ENCODE results near the gene KIAA0232. TPM values are rescaled to one million over a fixed set of nuclear protein-coding genes. Genes with fewer than 3 reads are reported as not detected.
"Not testable (repeated sequence)": the region's sequence is repeated elsewhere in the genome, so short reads cannot be mapped to it uniquely, and the experiment has no call there.

The KIAA0232 gene
- polyA plus RNA-seq, 6 donors from 2014 or later = 5.8 to 14.6 (median 8.3) TPM; not detected in 1

DNA sequence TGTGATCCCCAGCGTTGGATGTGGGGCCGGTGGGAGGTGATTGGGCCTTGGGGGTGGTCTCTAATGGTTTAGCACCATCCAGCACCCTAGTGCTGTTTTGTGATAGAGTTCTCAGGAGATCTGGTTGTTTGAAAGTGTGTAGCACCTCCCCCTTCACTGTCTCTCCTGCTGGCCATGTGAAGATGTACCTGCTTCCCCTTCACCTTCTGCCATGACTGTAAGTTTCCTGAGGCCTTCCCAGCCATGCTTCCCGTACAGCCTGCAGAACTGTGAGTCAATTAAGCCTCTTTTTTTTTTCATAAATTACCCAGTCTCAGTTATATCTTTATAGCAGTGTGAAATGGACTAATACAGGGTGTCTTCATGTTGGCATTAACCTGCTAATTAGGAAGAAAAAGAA, 107.8 kb downstream of the KIAA0232 start:
- DNase-seq (no peak), ATAC-seq (ENCODE audit: low read depth in 2 of 2) (no peak)
- H3K4me3 Mint-ChIP-seq = peak overlapping the region in 1 of 8 donors; percentile 13
- H3K27me3 Mint-ChIP-seq = no peaks in the 10 kb centered on the region
- no peaks in the 10 kb centered on the region for H3K36me3 Mint-ChIP-seq
- H3K4me1 Mint-ChIP-seq = peaks cover 12 to 20% (median 12%) of the 10 kb centered on the region in 3 donors
- H3K27ac Mint-ChIP-seq = peak overlapping the region in 1 of 6 donors; percentile 44
- peaks cover 0 to 7% (median 2%) of the 10 kb centered on the region in 7 donors for H3K9me3 Mint-ChIP-seq

GRCh38 chr4:6890971-6891370, 108.4 kb downstream of the KIAA0232 start:
- peak overlapping the region in 2 of 8 donors; percentile 25 to 29 for H3K4me3 Mint-ChIP-seq
- H3K9me3 Mint-ChIP-seq; ATAC-seq (ENCODE audit: low read depth in 2 of 2); H3K27ac Mint-ChIP-seq; DNase-seq; H3K36me3 Mint-ChIP-seq; H3K27me3 Mint-ChIP-seq: not testable (repeated sequence)
- peaks cover 11 to 20% (median 12%) of the 10 kb centered on the region in 3 donors for H3K4me1 Mint-ChIP-seq

DNA sequence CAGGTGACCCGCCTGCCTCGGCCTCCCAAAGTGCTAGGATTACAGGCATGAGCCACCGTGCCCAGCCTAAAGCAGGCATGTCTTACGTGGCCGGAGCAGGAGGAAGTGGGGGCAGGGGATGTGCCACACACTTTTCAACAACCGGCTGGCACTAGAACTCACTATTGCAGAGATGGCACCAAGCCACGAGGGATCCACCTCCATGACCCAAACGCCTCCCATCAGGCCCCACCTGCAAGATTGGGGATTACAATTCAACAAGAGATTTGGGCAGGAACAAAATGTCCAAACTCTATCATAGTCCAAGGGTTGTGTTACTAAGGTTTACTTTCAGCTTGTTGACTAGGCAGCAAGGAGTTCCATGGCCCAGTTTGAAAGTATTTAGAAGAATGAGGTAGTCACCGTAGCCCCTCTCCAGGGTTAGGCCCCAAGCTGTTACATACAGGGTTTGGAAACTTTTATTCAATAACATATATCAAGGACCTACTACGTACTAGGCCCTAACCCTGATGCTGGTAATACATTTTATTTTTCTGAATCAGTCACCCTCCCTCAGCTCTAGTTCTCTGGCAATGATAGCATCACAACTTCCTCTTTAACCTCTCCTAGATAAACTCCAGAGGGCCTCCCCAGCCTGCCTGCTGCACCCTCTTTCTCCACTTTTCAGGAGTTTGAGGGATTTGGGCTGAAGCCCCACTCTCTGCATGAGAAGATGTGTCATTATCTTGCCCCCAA, 109.1 kb downstream of the KIAA0232 start:
- Mint-ChIP-seq H3K27ac (peak overlapping the region in 2 of 6 donors; percentile 76 to 91), H3K9me3 (peaks cover 0 to 7% (median 2%) of the 10 kb centered on the region in 7 donors), H3K36me3 (no peaks in the 10 kb centered on the region), H3K27me3 (no peaks in the 10 kb centered on the region), H3K4me3 (peak overlapping the region in 1 of 8 donors; percentile 15), H3K4me1 (peaks cover 11 to 20% (median 12%) of the 10 kb centered on the region in 3 donors)
- DNase-seq (no peak), ATAC-seq (ENCODE audit: low read depth in 2 of 2) (peak; percentile 37 to 52)

DNA sequence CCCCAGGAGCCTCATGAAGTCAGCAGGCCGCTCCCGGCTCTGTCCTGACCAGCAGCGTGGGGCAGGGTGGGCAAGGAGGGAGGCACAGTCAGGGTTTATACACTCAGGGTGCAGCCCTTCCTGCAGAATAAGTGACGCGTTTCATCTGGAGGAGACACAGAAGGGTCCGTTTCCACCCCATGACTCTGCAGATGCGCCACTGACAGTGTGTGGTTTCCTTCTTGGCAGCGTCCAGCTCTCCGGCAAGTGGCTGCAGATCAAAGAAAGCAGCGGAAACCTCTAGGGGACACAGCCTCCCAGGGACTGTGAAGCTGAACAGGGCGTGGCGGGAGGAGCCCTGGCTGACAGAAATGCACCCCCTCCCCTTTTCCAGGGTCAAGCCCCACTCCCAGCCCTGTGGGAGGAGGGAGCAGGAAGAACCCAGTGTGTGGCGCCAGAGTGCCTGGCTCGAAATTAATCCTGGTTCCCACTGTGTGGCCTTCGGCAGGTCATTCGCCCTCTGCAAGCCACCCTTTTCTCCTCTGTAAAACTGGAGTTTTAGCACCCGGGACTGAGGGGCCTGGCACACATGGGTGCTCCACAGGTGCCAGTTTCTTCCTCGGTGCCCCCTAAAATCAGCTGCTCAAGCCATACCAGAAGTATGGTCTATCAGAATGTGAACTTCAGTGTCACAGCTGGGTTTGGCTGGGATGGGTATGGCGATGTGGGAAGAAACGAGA, 109.8 kb downstream of the KIAA0232 start:
- H3K36me3 Mint-ChIP-seq = no peaks in the 10 kb centered on the region
- DNase-seq = no peak
- H3K4me1 Mint-ChIP-seq = peaks cover 11 to 20% (median 12%) of the 10 kb centered on the region in 3 donors
- peak overlapping the region in 2 of 6 donors; percentile 68 to 91 for H3K27ac Mint-ChIP-seq
- peaks cover 0 to 7% (median 2%) of the 10 kb centered on the region in 7 donors for H3K9me3 Mint-ChIP-seq
- peak overlapping the region in 4 of 8 donors; percentile 7 to 42 (median 12) for H3K4me3 Mint-ChIP-seq
- no peaks in the 10 kb centered on the region for H3K27me3 Mint-ChIP-seq
- peak in 1 of 2 donors; percentile 37 for ATAC-seq (ENCODE audit: low read depth in 2 of 2)

DNA sequence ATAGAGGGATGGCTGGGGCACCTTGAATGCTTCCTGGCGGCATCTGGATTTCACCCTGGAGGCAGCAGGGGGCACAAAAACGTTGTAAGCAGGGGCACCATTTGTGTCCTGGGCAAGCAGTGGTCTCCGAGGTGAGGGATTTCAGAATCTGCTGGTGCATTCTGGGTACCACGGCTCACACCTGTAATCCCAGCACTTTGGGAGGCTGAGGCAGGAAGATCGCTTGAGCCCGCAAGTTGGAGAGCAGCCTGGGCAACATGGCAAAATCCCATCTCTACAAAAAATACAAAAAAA, 110.3 kb downstream of the KIAA0232 start:
- no peak overlapping the region for H3K4me3 Mint-ChIP-seq

GRCh38 chr4:6893449-6894085, 111.0 kb downstream of the KIAA0232 start:
- no peak for DNase-seq
- Mint-ChIP-seq H3K36me3 (no peaks in the 10 kb centered on the region), H3K27ac (peak overlapping the region in 1 of 6 donors; percentile 29), H3K9me3 (peaks cover 0 to 7% (median 2%) of the 10 kb centered on the region in 7 donors), H3K4me1 (peaks cover 5 to 15% (median 12%) of the 10 kb centered on the region in 3 donors), H3K4me3 (no peak overlapping the region), H3K27me3 (no peaks in the 10 kb centered on the region)
- no peak for ATAC-seq (ENCODE audit: low read depth in 2 of 2)

More for the DNA sequence above, 110.3 kb downstream of the KIAA0232 start:
- no peak for DNase-seq
- peaks cover 0 to 7% (median 2%) of the 10 kb centered on the region in 7 donors for H3K9me3 Mint-ChIP-seq
- no peak for ATAC-seq (ENCODE audit: low read depth in 2 of 2)
- H3K4me1 Mint-ChIP-seq = peaks cover 8 to 17% (median 12%) of the 10 kb centered on the region in 3 donors
- H3K27me3 Mint-ChIP-seq = no peaks in the 10 kb centered on the region
- H3K27ac Mint-ChIP-seq = peak overlapping the region in 1 of 6 donors; percentile 28
- H3K36me3 Mint-ChIP-seq = no peaks in the 10 kb centered on the region

DNA sequence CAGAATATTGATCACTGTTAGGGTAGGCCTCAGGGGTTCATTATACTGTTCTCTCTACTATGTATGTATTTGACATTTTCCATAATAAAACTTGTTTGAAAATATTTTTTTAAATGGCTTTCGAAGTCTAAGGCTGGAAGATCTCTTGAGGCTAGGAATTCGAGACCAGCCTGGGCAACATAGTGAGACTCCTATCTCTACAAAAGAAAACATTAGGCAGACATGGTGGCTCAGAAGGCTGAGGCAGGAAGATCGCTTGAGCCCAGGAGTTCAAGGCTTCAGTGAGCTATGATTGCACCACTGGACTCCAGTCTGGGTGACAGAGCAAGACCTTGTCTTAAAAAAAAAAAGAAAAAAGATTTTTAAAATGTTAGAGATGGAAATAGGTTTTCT, 111.6 kb downstream of the KIAA0232 start:
- Mint-ChIP-seq H3K4me1 (peaks cover 8 to 15% (median 12%) of the 10 kb centered on the region in 3 donors), H3K36me3 (no peaks in the 10 kb centered on the region), H3K9me3 (peaks cover 0 to 7% (median 2%) of the 10 kb centered on the region in 7 donors), H3K27me3 (no peaks in the 10 kb centered on the region), H3K4me3 (no peak overlapping the region), H3K27ac (no peak overlapping the region)
- ATAC-seq (ENCODE audit: low read depth in 2 of 2) = no peak
- no peak for DNase-seq

- peaks cover 8 to 15% (median 12%) of the 10 kb centered on the region in 3 donors for H3K4me1 Mint-ChIP-seq
- no peak overlapping the region for H3K4me3 Mint-ChIP-seq
- no peaks in the 10 kb centered on the region for H3K36me3 Mint-ChIP-seq
- peaks cover 0 to 7% (median 2%) of the 10 kb centered on the region in 7 donors for H3K9me3 Mint-ChIP-seq
- ATAC-seq (ENCODE audit: low read depth in 2 of 2) (no peak), DNase-seq (no peak)
- H3K27me3 Mint-ChIP-seq = no peaks in the 10 kb centered on the region
- peak overlapping the region in 1 of 6 donors; percentile 30 for H3K27ac Mint-ChIP-seq
Observed at GRCh38 chr4:6894528-6895498, 112.3 kb downstream of the KIAA0232 start.

DNA sequence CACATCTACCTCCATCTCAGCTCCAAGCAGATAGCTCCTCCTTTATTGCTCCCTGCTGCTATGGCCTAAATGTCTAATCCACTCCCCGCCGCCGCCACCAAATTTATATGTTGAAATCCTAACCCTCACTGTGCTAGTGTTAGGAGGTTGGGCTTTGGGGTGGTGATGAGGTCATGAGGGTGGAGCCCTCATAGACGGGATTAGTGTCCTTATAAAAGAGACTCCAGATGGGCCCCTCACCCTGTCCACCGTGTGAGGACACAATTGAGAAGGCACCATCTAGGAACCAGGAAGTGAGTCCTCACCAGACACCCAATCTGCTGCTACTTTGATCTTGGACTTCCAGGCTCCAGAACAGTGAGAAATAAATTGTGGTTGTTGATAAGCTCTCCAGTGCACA, 113.5 kb downstream of the KIAA0232 start:
- DNase-seq (no peak), ATAC-seq (ENCODE audit: low read depth in 2 of 2) (no peak)
- Mint-ChIP-seq H3K27me3 (peaks cover 0 to 5% (median 0%) of the 10 kb centered on the region in 3 donors), H3K4me3 (no peak overlapping the region), H3K9me3 (no peaks in the 10 kb centered on the region), H3K36me3 (no peaks in the 10 kb centered on the region), H3K4me1 (peaks cover 8 to 15% (median 12%) of the 10 kb centered on the region in 3 donors), H3K27ac (no peak overlapping the region)

- Mint-ChIP-seq H3K27me3 (peaks cover 0 to 5% (median 0%) of the 10 kb centered on the region in 3 donors), H3K4me3 (no peak overlapping the region), H3K27ac (no peak overlapping the region), H3K4me1 (peaks cover 0 to 3% (median 0%) of the 10 kb centered on the region in 3 donors), H3K36me3 (no peaks in the 10 kb centered on the region), H3K9me3 (no peaks in the 10 kb centered on the region)
- DNase-seq = no peak
- ATAC-seq (ENCODE audit: low read depth in 2 of 2) = no peak
Observed at GRCh38 chr4:6898763-6899162, 116.2 kb downstream of the KIAA0232 start.

GRCh38 chr4:6900181-6900812, 117.8 kb downstream of the KIAA0232 start:
- no peak overlapping the region for H3K27ac Mint-ChIP-seq
- DNase-seq (no peak), ATAC-seq (ENCODE audit: low read depth in 2 of 2) (no peak)
- H3K4me1 Mint-ChIP-seq = peaks cover 0 to 3% (median 0%) of the 10 kb centered on the region in 3 donors
- peaks cover 0 to 5% (median 0%) of the 10 kb centered on the region in 3 donors for H3K27me3 Mint-ChIP-seq
- H3K36me3 Mint-ChIP-seq = no peaks in the 10 kb centered on the region
- H3K4me3 Mint-ChIP-seq = no peak overlapping the region
- H3K9me3 Mint-ChIP-seq = no peaks in the 10 kb centered on the region

GRCh38 chr4:6900956-6901355, 118.4 kb downstream of the KIAA0232 start:
- Mint-ChIP-seq H3K9me3 (no peaks in the 10 kb centered on the region), H3K27me3 (peaks cover 0 to 5% (median 0%) of the 10 kb centered on the region in 3 donors), H3K4me1 (peaks cover 0 to 3% (median 0%) of the 10 kb centered on the region in 3 donors), H3K36me3 (no peaks in the 10 kb centered on the region), H3K4me3 (no peak overlapping the region), H3K27ac (no peak overlapping the region)
- ATAC-seq (ENCODE audit: low read depth in 2 of 2) (no peak), DNase-seq (no peak)
